Fibroblast of lung (primary cell): ENCODE data around the gene RHBDL3. TPM values are rescaled to one million over a fixed set of nuclear protein-coding genes. Genes with fewer than 3 reads are reported as not detected.

Source experiments
- DNase-seq, 2 donors: peaks; one replicate each; pipeline versions ENCODE4 v3.0.0 to v3.0.0-alpha.2; 2010; ENCODE audit warnings: low read depth in 2 of 2
- H2AFZ ChIP-seq: 2 replicates; pipeline ENCODE4 v1.5.1; 2012; ENCODE audit warnings: low read length, control low read depth, inconsistent platforms
- H3K27ac ChIP-seq: 2 replicates; pipeline ENCODE4 v1.5.1; 2011; ENCODE audit warnings: low read length, control low read depth; ENCODE audit not compliant: insufficient read depth
- H3K27me3 ChIP-seq: 2 replicates; pipeline ENCODE4 v1.5.1; 2011; ENCODE audit warnings: mild to moderate bottlenecking, low read length; ENCODE audit not compliant: control insufficient read depth, insufficient read depth
- H3K36me3 ChIP-seq: 2 replicates; pipeline ENCODE4 v1.5.1; 2011; ENCODE audit warnings: low read length; ENCODE audit not compliant: control insufficient read depth, insufficient read depth
- H3K4me1 ChIP-seq: 2 replicates; pipeline ENCODE4 v1.5.1; 2011; ENCODE audit warnings: low read length; ENCODE audit not compliant: control insufficient read depth, insufficient read depth; ENCODE audit errors: extremely low read depth
- H3K4me2 ChIP-seq: 2 replicates; pipeline ENCODE4 v1.5.1; 2011; ENCODE audit warnings: low read length, control low read depth; ENCODE audit not compliant: insufficient read depth; ENCODE audit errors: extremely low read depth
- H3K4me3 ChIP-seq, 4 experiments: fragments of 200-600 bp in 1 of 4; sonication (generic) in 1 of 4; replicated peaks in 1 of 4; 2 replicates each; pipeline ENCODE4 v1.5.1; 2011 to 2016; ENCODE audit warnings: low read length in 4 of 4, low read depth in 3 of 4, mild to moderate bottlenecking in 3 of 4, control low read depth in 2 of 4, inconsistent platforms in 1 of 4, mixed read lengths in 1 of 4; ENCODE audit not compliant: insufficient read depth in 1 of 4; ENCODE audit errors: control extremely low read depth in 1 of 4
- H3K79me2 ChIP-seq: 2 replicates; pipeline ENCODE4 v1.5.1; 2012; ENCODE audit warnings: mild to moderate bottlenecking, low read length, inconsistent platforms; ENCODE audit not compliant: control insufficient read depth, insufficient read depth
- H3K9ac ChIP-seq: 2 replicates; pipeline ENCODE4 v1.5.1; 2011; ENCODE audit warnings: mild to moderate bottlenecking, low read length, control low read depth; ENCODE audit not compliant: insufficient read depth
- H3K9me3 ChIP-seq: 2 replicates; pipeline ENCODE4 v1.5.1; 2012; ENCODE audit warnings: low read depth, low read length; ENCODE audit not compliant: control insufficient read depth, insufficient read depth
- H4K20me1 ChIP-seq: 2 replicates; pipeline ENCODE4 v1.5.1; 2011; ENCODE audit warnings: low read length; ENCODE audit not compliant: control insufficient read depth, insufficient read depth; ENCODE audit errors: extremely low read depth
- EZH2 ChIP-seq: IDR thresholded peaks from 2 replicates; pipeline ENCODE4 v1.5.1; 2012; ENCODE audit warnings: low read length, control low read depth, mild to moderate bottlenecking; ENCODE audit errors: missing control alignments
- polyA plus RNA-seq, 2 donors: library from polyadenylated mRNA; depleted of rRNA in 1 of 2; stranded (reverse) in 1 of 2; unstranded in 1 of 2; fragments of >200 nt; gene quantifications; 2 replicates each; pipeline ENCODE4 v1.2.1, GENCODE V29; 2011 to 2012; ENCODE audit warnings: missing spikeins in 1 of 2
- total RNA-seq: library from RNA; depleted of rRNA; stranded (reverse); fragments of >200 nt; gene quantifications from 2 replicates; pipeline ENCODE4 v1.2.1, GENCODE V29; 2014
- TF ChIP-seq, protein P1 (sequence below), 2 donors: IDR thresholded peaks in 1 of 2; conservative IDR thresholded peaks in 1 of 2; 1 replicate in 1 of 2; 2 replicates in 1 of 2; pipeline ENCODE4 v1.5.1; 2011 to 2012; ENCODE audit warnings: low read length in 2 of 2, control low read depth in 1 of 2, inconsistent platforms in 1 of 2, low read depth in 1 of 2, mild to moderate bottlenecking in 1 of 2

Gene RHBDL3
- total and polyA plus RNA-seq, 2 donors (not counting 1 experiment from before 2014, with no cell fraction given) = 0.17 to 0.43 TPM

DNA sequence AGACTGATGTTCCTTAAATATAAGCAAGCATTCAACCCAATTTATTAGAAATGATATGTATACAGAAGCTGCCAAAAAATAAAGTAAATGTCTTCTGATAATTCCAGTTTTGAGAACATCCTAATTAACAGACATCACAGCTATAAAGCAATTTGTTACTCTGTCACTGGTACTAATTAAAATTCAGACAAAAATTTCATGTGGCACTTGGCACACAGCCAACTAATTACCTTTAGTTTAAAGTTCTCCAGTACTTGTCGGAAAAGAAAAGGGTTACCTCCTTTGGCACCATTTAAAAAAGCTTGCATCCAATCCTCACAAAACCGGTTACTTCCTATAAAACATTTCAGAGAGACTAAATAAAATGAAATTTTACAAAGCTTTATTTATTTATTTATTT lies 67.6 kb downstream of the RHBDL3 start:
- Histone ChIP-seq H3K27me3 (no peaks in the 10 kb centered on the region), H3K79me2 (no peaks in the 10 kb centered on the region), H3K4me2 (no peak overlapping the region), H3K9me3 (no peaks in the 10 kb centered on the region), H4K20me1 (no peaks in the 10 kb centered on the region), H3K4me1 (no peaks in the 10 kb centered on the region), H2AFZ (no peak overlapping the region), H3K36me3 (peaks cover 2% of the 10 kb centered on the region), H3K9ac (no peak overlapping the region), H3K4me3 (no peak overlapping the region), H3K27ac (no peak overlapping the region)
- DNase-seq = no peak
- no peak for TF ChIP-seq EZH2
- TF ChIP-seq, protein P1, sequence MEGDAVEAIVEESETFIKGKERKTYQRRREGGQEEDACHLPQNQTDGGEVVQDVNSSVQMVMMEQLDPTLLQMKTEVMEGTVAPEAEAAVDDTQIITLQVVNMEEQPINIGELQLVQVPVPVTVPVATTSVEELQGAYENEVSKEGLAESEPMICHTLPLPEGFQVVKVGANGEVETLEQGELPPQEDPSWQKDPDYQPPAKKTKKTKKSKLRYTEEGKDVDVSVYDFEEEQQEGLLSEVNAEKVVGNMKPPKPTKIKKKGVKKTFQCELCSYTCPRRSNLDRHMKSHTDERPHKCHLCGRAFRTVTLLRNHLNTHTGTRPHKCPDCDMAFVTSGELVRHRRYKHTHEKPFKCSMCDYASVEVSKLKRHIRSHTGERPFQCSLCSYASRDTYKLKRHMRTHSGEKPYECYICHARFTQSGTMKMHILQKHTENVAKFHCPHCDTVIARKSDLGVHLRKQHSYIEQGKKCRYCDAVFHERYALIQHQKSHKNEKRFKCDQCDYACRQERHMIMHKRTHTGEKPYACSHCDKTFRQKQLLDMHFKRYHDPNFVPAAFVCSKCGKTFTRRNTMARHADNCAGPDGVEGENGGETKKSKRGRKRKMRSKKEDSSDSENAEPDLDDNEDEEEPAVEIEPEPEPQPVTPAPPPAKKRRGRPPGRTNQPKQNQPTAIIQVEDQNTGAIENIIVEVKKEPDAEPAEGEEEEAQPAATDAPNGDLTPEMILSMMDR (conservative IDR thresholded peaks at IDR 0.05 in 1 of 2, IDR thresholded peaks at IDR 0.05 in 1 of 2; ENCODE audit: low read depth in 1 of 2, low read length in 2 of 2) = no peak

DNA sequence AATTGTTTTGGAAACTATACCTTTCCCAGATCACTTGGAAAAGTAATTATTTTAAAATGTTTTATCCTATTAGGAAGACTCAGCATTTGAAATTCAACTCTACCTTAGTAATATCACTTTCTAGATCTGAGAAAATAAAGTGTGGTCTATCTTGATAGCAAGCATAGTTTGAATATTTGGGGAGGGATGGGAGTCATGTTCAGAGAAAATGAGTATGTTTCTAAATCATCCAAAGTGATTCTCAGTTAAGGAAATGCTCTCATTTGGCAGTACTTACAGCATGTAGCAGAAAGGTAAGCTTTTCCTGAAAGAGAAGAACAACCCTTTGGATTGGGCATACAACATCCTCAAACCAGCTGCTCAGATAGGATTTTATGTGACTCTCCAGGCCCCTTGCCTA lies 69.4 kb downstream of the RHBDL3 start:
- H4K20me1 ChIP-seq = no peaks in the 10 kb centered on the region
- peak in 1 of 2 donors; percentile 54 for DNase-seq
- H3K27ac ChIP-seq = no peak overlapping the region
- H3K4me1 ChIP-seq = no peaks in the 10 kb centered on the region
- no peak overlapping the region for H3K4me2 ChIP-seq
- TF ChIP-seq EZH2 = no peak
- TF ChIP-seq, protein P1 (conservative IDR thresholded peaks at IDR 0.05 in 1 of 2, IDR thresholded peaks at IDR 0.05 in 1 of 2; ENCODE audit: low read depth in 1 of 2, low read length in 2 of 2) = no peak
- no peak overlapping the region for H3K9ac ChIP-seq
- H3K4me3 ChIP-seq = no peak overlapping the region
- no peak overlapping the region for H2AFZ ChIP-seq
- peaks cover 2% of the 10 kb centered on the region for H3K36me3 ChIP-seq
- no peaks in the 10 kb centered on the region for H3K9me3 ChIP-seq
- no peaks in the 10 kb centered on the region for H3K79me2 ChIP-seq
- H3K27me3 ChIP-seq = no peaks in the 10 kb centered on the region

DNA sequence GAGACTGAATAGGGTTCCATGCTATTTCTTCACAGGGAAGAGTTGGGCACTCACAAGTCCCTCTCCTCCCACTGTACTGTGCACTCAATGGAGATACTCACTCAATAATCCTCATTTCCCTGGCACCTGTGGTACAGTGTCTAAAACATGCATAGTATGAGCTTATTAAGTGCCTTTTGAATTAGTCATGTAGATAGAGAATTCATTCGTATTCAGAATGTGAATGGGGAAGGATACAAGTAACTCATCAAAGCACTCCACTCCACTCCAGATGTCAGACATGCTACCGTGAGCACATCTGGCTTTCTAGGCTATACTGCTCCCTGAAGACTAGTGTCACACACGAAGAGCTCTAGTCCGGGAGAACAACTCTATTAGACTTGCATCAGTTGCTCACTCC lies 70.1 kb downstream of the RHBDL3 start:
- Histone ChIP-seq H3K27ac (no peak overlapping the region), H3K79me2 (no peaks in the 10 kb centered on the region), H3K9ac (no peak overlapping the region), H3K27me3 (no peaks in the 10 kb centered on the region), H4K20me1 (no peaks in the 10 kb centered on the region), H3K4me1 (no peaks in the 10 kb centered on the region), H3K9me3 (no peaks in the 10 kb centered on the region), H3K4me3 (no peak overlapping the region), H3K4me2 (no peak overlapping the region), H2AFZ (no peak overlapping the region), H3K36me3 (peaks cover 2% of the 10 kb centered on the region)
- TF ChIP-seq, protein P1 (conservative IDR thresholded peaks at IDR 0.05 in 1 of 2, IDR thresholded peaks at IDR 0.05 in 1 of 2; ENCODE audit: low read depth in 1 of 2, low read length in 2 of 2) = no peak
- TF ChIP-seq EZH2 = no peak
- DNase-seq = peak; percentile 42 to 89
